HL-60 (cell line): ENCODE measurements around the gene CYS1.

Experiments used
- GABPA ChIP-seq: IDR thresholded peaks from 2 replicates; pipeline ENCODE4 v1.6.1; 2012; ENCODE audit warnings: low read depth
- POLR2AphosphoS5 ChIP-seq: IDR thresholded peaks from 2 replicates; pipeline ENCODE4 v1.6.1; 2012; ENCODE audit warnings: low read depth
- TF ChIP-seq, protein P1 (sequence below): IDR thresholded peaks from one replicate; pipeline ENCODE4 v1.5.1; 2011; ENCODE audit warnings: low read length, control low read depth, inconsistent platforms; ENCODE audit not compliant: insufficient read depth
- TF ChIP-seq, protein P2 (sequence below): IDR thresholded peaks from 2 replicates; pipeline ENCODE4 v1.6.1; 2012; ENCODE audit warnings: low read depth; ENCODE audit not compliant: insufficient replicate concordance

DNA sequence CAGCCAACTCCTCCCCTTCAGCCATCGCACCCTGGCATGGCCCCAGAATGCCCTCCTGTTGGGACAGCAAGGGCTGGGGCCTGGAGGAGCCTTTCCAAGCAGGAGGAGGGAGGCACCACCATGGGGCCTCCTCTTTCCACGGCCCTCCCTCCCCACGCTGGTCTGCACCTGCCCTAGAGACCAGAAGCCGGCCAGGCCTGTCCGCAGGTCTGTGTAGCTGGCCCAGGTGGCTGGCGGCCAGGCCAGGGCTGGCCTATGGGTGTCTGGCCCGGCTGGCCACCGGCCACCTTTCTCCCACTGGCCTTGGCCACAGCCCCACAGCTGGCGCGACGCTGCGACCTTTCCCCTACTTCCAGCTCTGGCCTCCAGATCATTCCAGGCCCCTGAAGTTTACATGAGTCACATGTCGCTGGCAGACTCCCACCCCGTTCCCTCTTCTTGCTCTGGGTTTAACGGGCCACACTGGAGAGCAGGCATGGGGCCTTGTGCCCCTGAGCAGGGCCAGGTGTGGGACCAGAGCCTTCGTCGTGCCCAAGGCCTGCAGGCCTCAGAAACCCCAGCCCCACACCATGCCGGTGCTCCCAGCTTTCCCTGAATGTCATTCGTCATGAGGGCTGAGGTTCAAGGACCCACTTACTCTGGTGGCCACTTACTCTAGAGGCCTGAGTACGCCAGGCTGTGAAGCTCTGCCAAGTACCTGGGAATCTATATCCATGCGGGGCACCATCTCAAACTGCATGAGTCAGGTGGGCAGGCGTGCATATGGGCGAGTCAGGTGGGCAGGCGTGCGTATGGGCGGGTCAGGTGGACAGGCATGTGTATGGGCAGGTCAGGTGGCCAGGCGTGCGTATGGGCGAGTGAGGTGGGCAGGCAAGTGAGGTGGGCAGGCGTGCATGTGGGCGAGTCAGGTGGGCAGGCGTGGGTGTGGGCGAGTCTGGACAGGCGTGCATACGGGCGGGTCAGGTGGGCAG is 70.1 kb downstream of the CYS1 start:
- TF ChIP-seq, protein P1, sequence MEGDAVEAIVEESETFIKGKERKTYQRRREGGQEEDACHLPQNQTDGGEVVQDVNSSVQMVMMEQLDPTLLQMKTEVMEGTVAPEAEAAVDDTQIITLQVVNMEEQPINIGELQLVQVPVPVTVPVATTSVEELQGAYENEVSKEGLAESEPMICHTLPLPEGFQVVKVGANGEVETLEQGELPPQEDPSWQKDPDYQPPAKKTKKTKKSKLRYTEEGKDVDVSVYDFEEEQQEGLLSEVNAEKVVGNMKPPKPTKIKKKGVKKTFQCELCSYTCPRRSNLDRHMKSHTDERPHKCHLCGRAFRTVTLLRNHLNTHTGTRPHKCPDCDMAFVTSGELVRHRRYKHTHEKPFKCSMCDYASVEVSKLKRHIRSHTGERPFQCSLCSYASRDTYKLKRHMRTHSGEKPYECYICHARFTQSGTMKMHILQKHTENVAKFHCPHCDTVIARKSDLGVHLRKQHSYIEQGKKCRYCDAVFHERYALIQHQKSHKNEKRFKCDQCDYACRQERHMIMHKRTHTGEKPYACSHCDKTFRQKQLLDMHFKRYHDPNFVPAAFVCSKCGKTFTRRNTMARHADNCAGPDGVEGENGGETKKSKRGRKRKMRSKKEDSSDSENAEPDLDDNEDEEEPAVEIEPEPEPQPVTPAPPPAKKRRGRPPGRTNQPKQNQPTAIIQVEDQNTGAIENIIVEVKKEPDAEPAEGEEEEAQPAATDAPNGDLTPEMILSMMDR: no peak
- TF ChIP-seq POLR2AphosphoS5 (no peak), GABPA (no peak)
- TF ChIP-seq, protein P2, sequence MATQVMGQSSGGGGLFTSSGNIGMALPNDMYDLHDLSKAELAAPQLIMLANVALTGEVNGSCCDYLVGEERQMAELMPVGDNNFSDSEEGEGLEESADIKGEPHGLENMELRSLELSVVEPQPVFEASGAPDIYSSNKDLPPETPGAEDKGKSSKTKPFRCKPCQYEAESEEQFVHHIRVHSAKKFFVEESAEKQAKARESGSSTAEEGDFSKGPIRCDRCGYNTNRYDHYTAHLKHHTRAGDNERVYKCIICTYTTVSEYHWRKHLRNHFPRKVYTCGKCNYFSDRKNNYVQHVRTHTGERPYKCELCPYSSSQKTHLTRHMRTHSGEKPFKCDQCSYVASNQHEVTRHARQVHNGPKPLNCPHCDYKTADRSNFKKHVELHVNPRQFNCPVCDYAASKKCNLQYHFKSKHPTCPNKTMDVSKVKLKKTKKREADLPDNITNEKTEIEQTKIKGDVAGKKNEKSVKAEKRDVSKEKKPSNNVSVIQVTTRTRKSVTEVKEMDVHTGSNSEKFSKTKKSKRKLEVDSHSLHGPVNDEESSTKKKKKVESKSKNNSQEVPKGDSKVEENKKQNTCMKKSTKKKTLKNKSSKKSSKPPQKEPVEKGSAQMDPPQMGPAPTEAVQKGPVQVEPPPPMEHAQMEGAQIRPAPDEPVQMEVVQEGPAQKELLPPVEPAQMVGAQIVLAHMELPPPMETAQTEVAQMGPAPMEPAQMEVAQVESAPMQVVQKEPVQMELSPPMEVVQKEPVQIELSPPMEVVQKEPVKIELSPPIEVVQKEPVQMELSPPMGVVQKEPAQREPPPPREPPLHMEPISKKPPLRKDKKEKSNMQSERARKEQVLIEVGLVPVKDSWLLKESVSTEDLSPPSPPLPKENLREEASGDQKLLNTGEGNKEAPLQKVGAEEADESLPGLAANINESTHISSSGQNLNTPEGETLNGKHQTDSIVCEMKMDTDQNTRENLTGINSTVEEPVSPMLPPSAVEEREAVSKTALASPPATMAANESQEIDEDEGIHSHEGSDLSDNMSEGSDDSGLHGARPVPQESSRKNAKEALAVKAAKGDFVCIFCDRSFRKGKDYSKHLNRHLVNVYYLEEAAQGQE: no peak
